Nephron progenitor cell (in vitro differentiated cells): ENCODE measurements around the gene DNASE1L3.

Source experiments
- DNase-seq: peaks from one replicate; pipeline ENCODE4 v3.0.0; 2021
- H3K27ac Mint-ChIP-seq: 2 replicates; pipeline ENCODE4 v1.8.0; 2021; ENCODE audit warnings: mild to moderate bottlenecking, moderate library complexity, mixed read lengths
- H3K27me3 Mint-ChIP-seq: 2 replicates; pipeline ENCODE4 v1.8.0; 2021; ENCODE audit warnings: mild to moderate bottlenecking, low read depth, mixed read lengths; ENCODE audit not compliant: poor library complexity
- H3K36me3 Mint-ChIP-seq: 2 replicates; pipeline ENCODE4 v1.8.0; 2021; ENCODE audit warnings: low read depth, mixed read lengths
- H3K4me1 Mint-ChIP-seq: 2 replicates; pipeline ENCODE4 v1.8.0; 2021; ENCODE audit warnings: mixed read lengths
- H3K4me3 Mint-ChIP-seq: 2 replicates; pipeline ENCODE4 v1.8.0; 2021; ENCODE audit warnings: mild to moderate bottlenecking, moderate library complexity, mixed read lengths
- H3K9me3 Mint-ChIP-seq: 2 replicates; pipeline ENCODE4 v1.8.0; 2021; ENCODE audit warnings: mild to moderate bottlenecking, moderate library complexity, mixed read lengths
- TF ChIP-seq, protein P1 (sequence below): fragments of 200-600 bp; sonication (generic); IDR thresholded peaks from 2 replicates; pipeline ENCODE4 v1.5.0; 2021; ENCODE audit warnings: antibody characterized with exemption

Gene DNASE1L3, protein sequence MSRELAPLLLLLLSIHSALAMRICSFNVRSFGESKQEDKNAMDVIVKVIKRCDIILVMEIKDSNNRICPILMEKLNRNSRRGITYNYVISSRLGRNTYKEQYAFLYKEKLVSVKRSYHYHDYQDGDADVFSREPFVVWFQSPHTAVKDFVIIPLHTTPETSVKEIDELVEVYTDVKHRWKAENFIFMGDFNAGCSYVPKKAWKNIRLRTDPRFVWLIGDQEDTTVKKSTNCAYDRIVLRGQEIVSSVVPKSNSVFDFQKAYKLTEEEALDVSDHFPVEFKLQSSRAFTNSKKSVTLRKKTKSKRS

DNA sequence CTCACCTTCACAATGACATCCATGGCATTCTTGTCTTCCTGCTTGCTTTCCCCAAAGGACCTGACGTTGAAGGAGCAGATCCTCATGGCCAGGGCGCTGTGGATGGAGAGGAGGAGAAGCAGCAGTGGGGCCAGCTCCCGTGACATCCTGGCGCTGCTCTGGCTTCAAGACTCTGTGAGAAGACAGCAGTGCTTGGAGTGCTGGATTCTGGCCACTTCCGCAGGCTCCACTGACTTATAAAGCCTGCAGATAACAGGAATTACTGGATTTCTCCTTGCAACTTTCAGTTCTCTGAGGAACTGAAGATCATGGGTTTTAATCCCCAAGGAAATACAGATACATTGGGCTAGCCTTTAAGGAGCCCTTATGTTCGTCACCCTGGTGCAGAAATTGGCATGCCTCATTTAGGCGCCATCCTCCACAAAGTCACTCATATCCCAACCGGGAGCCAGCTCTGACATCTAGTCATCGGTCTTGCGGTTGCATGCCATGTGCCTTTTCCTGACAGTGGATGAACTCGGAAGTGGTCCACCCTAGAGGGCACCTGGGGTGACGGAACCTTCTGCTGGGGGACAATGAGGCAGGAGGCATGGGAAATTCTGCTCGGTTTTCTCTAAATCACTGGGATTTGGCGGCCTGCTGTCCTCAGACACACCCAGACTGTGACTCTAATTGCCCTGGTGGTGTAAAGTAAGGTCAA, at the start of gene DNASE1L3:
Gene DNASE1L3, minus strand, starts transcription at position 212 of the 700 bp plus-strand sequence. Its CDS starts 66 bp downstream, at position 146.
- peak within 1 kb of the TSS; percentile 26 for H3K27ac Mint-ChIP-seq
- TF ChIP-seq, protein P1, sequence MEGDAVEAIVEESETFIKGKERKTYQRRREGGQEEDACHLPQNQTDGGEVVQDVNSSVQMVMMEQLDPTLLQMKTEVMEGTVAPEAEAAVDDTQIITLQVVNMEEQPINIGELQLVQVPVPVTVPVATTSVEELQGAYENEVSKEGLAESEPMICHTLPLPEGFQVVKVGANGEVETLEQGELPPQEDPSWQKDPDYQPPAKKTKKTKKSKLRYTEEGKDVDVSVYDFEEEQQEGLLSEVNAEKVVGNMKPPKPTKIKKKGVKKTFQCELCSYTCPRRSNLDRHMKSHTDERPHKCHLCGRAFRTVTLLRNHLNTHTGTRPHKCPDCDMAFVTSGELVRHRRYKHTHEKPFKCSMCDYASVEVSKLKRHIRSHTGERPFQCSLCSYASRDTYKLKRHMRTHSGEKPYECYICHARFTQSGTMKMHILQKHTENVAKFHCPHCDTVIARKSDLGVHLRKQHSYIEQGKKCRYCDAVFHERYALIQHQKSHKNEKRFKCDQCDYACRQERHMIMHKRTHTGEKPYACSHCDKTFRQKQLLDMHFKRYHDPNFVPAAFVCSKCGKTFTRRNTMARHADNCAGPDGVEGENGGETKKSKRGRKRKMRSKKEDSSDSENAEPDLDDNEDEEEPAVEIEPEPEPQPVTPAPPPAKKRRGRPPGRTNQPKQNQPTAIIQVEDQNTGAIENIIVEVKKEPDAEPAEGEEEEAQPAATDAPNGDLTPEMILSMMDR, result no peak
- DNase-seq, result no peak
- no peaks in the 10 kb centered on the region for H3K9me3 Mint-ChIP-seq
- H3K4me1 Mint-ChIP-seq, result peaks cover 12% of the 10 kb centered on the region
- peaks cover 44% of the 10 kb centered on the region for H3K27me3 Mint-ChIP-seq
- no peaks in the 10 kb centered on the region for H3K36me3 Mint-ChIP-seq
- no peak within 1 kb of the TSS for H3K4me3 Mint-ChIP-seq

DNA sequence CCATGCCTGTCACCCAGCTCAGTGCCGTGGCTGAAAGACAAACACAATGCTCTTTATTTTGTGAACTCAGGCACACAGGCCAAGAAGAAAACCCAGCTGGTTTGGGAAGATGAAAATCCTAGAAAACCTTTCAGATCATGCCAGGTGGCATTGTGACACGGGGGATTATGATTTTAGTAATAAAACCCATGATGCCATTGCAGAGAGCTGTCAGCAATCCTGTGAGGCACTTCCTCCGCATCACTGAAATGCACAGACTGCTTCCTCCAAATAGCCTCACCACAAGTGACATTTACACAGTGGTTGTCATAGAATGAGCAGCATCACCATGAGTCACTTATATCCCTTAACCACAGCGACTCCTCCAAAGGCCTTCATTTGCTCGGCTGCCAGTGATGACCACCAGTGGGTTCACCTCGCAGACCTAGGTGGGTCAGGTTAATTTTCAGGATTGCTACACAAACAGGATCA, 49.5 kb upstream of the DNASE1L3 start:
- Mint-ChIP-seq H3K27ac (peak overlapping the region; percentile 58), H3K4me3 (no peak overlapping the region)
- TF ChIP-seq, protein P1, result no peak

DNA sequence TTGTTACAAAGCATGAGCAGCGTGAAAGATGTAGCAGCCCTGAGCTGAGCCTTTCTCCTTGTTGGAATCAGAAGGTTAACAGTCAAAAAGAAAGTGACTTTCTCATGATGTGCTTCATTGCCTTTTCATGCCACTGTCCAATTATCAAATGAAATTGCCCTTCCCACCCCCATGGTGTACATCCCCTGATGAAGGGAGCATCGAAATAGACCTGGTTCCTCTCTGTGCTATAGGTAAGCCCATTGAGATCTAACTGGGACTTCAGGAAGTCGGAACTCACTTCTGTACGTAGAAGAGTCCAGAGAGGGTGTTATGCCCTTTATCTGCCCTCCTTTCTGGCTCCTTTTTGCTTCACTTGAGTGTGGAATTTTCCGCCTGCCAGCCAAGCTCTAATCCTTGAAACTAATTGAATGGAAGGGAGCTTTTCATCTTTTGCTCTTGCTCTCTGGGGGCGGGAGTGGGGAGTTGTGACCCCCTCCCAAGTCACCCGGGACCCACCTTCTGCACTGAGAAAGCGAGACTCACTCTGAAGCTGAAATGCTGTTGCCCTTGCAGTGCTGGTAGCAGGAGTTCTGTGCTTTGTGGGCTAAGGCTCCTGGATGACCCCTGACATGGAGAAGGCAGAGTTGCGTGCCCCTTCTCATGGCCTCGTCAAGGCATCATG, 47.8 kb upstream of the DNASE1L3 start:
- H3K4me3 Mint-ChIP-seq, result no peak overlapping the region
- no peaks in the 10 kb centered on the region for H3K9me3 Mint-ChIP-seq
- peaks cover 9% of the 10 kb centered on the region for H3K36me3 Mint-ChIP-seq
- TF ChIP-seq, protein P1, result no peak
- H3K27me3 Mint-ChIP-seq, result peaks cover 3% of the 10 kb centered on the region
- peak overlapping the region; percentile 73 for H3K27ac Mint-ChIP-seq
- peaks cover 27% of the 10 kb centered on the region for H3K4me1 Mint-ChIP-seq
- no peak for DNase-seq

More for the DNA sequence above, 49.5 kb upstream of the DNASE1L3 start:
- no peak for DNase-seq
- peaks cover 23% of the 10 kb centered on the region for H3K4me1 Mint-ChIP-seq
- peaks cover 11% of the 10 kb centered on the region for H3K36me3 Mint-ChIP-seq
- H3K27me3 Mint-ChIP-seq, result peaks cover 4% of the 10 kb centered on the region
- no peaks in the 10 kb centered on the region for H3K9me3 Mint-ChIP-seq

DNA sequence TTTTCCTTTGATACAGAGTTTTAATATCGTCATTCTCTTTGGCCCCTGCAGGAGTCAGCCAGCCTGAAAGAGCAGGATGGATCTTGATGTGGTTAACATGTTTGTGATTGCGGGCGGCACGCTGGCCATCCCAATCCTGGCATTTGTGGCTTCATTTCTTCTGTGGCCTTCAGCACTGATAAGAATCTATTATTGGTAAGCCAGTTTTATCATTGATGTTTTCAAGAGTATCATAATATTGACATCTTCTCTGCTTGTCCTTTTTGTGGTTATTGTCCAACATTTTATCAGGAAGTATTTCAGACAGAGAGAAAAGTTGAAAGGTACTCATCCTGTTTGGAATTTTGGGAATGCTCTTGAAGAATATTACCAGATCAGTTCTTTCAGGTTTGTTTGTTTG, 45.7 kb upstream of the DNASE1L3 start:
- Mint-ChIP-seq H3K36me3 (peaks cover 7% of the 10 kb centered on the region), H3K4me3 (no peak overlapping the region), H3K9me3 (no peaks in the 10 kb centered on the region), H3K27me3 (no peaks in the 10 kb centered on the region), H3K4me1 (peaks cover 35% of the 10 kb centered on the region), H3K27ac (no peak overlapping the region)
- no peak for DNase-seq
- TF ChIP-seq, protein P1, result no peak

DNA sequence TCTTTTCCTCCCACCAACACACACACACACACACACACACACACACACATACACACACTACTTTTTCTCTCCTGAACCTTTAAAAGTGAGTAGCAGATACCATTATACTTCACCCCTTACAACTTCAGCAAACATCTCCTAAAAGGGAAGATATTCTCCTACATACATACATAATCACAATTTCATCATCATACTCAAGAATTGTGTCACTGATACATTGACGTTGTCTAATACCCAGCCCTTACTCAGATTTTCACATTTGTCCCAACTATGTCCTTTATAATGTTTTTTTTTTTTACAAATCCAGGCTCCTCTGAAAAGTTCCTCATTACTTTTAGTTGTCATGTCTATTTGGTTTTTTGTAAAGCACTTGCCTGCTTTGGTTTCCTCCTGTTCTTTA, 45.3 kb upstream of the DNASE1L3 start:
- no peak overlapping the region for H3K27ac Mint-ChIP-seq
- no peak for DNase-seq
- H3K36me3 Mint-ChIP-seq, result peaks cover 7% of the 10 kb centered on the region
- TF ChIP-seq, protein P1, result no peak
- H3K27me3 Mint-ChIP-seq, result no peaks in the 10 kb centered on the region
- H3K4me3 Mint-ChIP-seq, result no peak overlapping the region
- peaks cover 40% of the 10 kb centered on the region for H3K4me1 Mint-ChIP-seq
- no peaks in the 10 kb centered on the region for H3K9me3 Mint-ChIP-seq
